GM18517 (cell line): ENCODE data around the gene IL1RAPL1.
A peak's percentile ranks its signal among the peaks of the same experiment; 100 is the strongest.
"Not testable (repeated sequence)": the region's sequence is repeated elsewhere in the genome, so short reads cannot be mapped to it uniquely, and the experiment has no call there.

Source experiments
- ATAC-seq: cut with Tn5 transposase; IDR thresholded peaks from one replicate; pipeline ENCODE4 v1.9.1; 2021; ENCODE audit warnings: mild to moderate bottlenecking, moderate library complexity; ENCODE audit not compliant: unreplicated experiment

The IL1RAPL1 gene

DNA sequence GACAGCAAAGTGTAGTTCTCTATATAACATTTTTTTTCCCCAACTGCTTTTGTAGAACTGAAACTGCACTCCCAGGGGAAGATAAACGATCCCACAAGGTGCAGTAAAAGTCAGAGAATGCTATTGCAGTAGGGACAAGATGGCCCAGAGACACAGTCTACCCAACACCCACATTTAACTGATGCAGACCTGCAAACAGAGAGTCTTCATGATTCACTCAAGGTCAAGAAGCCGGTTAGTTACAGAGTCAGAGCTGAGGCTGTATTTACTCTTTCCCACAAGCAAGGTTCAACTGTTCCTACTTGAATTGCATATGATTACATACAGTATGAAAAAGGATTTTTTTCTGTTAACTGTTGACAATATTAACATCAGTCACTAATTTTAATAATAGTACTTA, 654.6 kb downstream of the IL1RAPL1 start:
- no peak for ATAC-seq

- no peak for ATAC-seq
These were observed 655.6 kb downstream of the IL1RAPL1 start for GRCh38 chrX:29242856-29243255.

- ATAC-seq = no peak
These were observed 656.7 kb downstream of the IL1RAPL1 start for GRCh38 chrX:29243942-29244341.

DNA sequence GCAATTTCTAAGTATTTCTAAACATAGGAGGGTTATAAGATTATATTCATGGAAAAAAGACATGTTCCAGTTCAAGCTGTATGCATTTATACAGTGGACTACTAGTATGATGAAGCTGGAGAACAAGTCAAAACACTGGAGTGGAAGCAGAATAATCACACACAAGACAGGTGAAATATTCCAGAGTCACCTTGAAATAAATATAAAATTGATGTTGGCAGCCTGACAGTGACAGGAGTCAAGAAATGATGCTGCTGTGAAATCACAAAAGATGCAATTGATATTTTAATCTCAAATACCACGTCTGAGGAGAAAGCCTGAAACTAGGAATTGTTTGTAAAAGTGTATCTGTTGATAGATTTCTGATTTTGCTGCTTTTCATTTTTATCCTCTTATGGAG, 667.3 kb downstream of the IL1RAPL1 start:
- no peak for ATAC-seq

DNA sequence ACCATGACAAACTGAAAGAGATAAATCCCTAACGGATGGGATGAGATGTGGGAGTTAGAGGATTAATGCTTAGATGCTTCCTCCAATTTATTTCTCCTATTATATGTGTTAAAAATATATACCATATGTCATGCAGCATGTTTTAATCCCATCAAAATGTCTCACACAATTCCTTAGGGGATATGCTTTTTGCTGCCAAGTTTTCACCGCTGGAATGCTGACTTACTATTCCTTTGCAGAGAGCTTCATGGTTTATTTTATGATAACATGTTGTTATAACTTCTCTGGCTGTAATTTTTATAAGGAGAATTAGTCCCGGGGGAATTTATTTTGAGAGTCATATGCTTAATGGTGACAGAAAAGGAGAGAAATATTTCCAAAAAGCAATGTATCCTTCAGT, 670.3 kb downstream of the IL1RAPL1 start:
- no peak for ATAC-seq

DNA sequence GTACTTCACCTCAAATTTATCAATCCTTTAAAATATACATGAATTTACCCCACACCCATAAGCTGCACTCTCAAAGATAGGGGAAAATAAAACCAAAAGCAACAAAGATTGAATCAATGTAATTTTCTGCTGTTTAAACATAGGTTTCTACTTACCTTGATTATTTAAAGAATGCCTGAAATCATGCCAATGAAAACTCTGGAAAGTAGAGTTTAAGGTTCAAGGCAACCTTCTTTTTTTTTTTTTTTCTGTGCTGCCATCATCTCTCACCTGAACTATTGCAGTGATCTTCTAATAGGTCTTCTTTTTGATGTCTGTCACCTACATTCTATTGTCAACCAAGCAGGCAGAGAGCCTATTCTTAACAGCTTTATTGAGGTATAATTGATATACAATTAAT, 682.1 kb downstream of the IL1RAPL1 start:
- ATAC-seq = no peak

DNA sequence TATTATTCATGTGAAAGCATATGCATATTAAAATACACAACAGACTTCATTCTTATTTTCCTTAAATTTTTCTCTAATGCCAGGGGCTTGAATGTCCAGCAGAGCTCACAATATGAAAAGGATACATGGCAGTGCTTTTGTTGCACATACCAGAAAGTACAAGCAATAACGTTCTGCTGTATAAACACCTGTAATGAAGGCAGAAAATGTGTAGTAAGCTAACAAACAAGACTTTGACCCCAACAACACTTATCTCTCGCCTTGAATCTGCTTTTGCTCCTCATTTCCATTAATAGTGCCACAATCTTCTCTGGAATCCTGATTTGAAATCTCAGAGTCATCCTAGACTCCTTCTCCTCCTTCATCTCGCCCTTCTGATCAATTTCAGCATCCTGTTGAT, 687.3 kb downstream of the IL1RAPL1 start:
- no peak for ATAC-seq

DNA sequence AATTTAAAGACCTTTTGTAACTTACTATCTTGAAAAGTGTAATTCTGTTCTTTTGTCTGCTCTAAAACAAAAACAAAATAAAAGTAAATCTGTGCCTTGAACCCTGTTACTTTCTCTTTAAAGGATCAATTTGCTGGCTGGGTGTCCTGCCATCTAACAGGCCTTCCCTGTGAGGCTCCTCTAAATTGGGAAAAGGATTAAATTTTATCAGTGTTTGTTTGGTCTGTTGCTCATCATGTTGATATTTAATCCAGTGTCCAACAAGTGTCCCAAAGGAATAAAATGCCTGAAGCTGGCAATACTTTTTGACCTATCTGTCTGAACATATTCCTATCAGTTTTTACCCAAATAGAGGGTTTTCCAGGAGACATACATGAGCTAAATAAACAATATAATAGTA, 688.7 kb downstream of the IL1RAPL1 start:
- ATAC-seq = no peak

GRCh38 chrX:29281078-29281742, 694.0 kb downstream of the IL1RAPL1 start:
- no peak for ATAC-seq

DNA sequence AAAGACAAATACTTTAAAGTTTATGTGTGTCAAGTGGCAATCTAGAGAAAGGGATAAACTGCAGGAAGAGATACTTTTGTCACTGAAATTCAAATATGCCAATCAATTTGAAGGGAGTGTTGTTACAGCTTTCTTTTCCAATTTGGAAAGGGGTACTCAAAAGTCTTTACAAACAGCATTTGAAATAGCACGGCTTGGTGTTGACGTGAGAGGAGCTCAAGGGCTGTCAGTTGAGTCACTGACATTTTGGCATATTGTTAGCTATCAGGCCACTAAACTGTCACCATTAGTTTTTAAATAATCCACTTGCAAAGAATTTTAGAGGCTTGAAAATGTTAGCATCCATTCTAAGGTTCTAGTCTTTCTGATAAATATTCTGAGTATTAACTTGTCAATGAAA, 698.4 kb downstream of the IL1RAPL1 start:
- ATAC-seq = no peak

- no peak for ATAC-seq
These were observed 708.9 kb downstream of the IL1RAPL1 start for GRCh38 chrX:29295987-29296680.

- no peak for ATAC-seq
These were observed 710.0 kb downstream of the IL1RAPL1 start for GRCh38 chrX:29297171-29297800.

- no peak for ATAC-seq
These were observed 712.4 kb downstream of the IL1RAPL1 start for GRCh38 chrX:29299684-29300083.

DNA sequence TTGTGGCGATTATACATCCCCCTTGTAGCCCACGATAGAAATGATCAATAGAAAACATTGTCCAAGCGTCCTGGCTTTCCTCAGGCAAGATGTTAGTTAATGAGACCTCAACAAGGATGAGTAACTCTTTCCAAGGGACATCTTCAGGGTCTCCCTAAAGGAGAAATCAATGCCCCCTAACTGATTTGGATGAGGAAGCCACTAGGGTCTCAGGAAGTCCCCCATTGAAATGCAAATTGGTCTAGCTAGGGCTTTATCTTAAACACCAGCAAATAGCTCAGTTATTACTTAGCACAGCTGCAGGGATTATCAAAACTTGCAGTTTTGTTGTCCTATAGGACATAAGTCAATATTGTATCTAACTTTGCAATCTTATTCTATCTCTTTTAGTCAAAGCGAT, 721.5 kb downstream of the IL1RAPL1 start:
- ATAC-seq = no peak

DNA sequence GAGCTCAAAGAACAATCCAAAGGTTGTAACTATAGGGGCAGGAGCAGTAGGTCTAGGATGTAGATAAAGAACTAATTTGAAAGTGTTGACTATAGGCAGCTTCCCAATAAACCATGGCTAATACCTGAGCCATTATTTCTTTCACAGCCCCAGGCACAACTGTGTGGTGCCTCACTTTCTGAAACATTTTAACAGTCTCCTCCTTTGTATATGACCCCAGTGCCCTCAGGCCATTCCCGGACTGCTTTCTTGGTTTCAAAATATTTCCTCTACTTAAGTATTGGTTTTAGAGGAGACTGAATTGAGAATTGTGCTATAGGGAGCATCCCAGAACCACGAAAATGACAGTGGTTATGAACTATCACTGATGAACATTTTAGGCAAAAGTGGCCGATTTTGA, 728.7 kb downstream of the IL1RAPL1 start:
- ATAC-seq = no peak

DNA sequence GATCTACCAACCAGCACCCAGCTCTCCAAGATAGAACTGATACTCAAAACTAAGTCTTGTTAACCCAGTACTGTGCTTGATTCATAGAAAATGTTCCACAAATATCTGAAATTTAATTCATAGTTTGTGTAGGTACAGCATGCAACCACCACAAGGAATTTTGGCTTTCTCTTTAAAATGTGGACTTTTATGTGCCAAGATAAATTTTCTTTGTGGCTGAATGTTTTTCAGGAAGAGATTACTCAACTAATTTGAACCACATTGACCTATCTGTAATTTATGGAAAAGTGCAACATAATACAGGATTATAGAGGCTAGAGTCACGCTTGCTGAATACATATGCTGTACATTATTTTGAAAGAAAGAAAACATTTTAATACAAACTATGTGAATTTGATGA, 730.8 kb downstream of the IL1RAPL1 start:
- no peak for ATAC-seq

DNA sequence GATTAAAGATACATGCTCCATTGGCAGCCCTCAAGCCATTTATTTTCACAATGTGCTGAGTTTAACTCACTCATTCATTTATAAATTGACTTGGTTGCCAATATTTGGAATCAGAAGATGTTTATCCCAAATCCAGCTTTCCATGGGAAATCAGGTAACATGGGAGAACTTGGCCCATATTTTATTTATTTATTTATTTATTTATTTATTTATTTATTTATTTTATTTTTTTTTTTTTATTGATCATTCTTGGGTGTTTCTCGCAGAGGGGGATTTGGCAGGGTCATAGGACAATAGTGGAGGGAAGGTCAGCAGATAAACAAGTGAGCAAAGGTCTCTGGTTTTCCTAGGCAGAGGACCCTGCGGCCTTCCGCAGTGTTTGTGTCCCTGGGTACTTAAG, 745.2 kb downstream of the IL1RAPL1 start:
- not testable (repeated sequence) for ATAC-seq

GRCh38 chrX:29333091-29333490, 745.8 kb downstream of the IL1RAPL1 start:
- ATAC-seq = not testable (repeated sequence)

DNA sequence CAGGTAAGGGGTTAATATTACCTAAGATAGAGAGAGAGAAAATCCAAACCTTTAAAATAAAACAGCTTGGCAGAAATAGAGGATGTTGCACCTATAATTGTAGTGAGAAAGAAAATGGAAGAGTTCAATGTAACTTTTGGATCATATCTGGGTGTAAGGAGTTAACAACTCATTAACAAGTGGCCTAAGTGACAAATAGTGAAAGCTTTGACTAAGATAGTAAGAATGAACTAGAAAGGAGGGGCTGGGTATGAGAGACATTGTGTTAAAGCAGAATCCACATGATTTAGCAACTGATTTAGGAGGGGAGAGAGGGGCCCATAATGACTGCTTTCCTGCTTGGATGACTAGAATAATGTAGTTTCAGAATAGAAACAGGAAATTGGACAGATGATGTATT, 761.0 kb downstream of the IL1RAPL1 start:
- ATAC-seq = peak; percentile 71

DNA sequence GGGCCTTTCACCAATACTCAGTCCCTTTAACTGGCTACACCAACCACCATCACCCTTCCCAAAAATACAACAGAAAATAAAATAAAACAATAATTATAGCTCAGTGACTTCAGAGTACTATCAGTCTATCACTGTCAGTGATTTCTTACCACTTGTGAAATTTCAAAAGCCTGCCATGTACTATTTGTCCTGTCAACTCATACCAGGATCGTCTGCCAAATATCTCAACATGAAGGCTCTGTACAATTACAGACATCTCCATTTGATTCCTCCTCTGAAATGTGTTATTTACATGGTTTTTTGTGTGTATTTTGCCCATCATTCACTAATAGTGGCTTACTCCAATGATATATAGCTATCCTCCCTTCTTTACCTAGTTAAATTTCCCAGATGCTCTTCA, 772.0 kb downstream of the IL1RAPL1 start:
- ATAC-seq = no peak

DNA sequence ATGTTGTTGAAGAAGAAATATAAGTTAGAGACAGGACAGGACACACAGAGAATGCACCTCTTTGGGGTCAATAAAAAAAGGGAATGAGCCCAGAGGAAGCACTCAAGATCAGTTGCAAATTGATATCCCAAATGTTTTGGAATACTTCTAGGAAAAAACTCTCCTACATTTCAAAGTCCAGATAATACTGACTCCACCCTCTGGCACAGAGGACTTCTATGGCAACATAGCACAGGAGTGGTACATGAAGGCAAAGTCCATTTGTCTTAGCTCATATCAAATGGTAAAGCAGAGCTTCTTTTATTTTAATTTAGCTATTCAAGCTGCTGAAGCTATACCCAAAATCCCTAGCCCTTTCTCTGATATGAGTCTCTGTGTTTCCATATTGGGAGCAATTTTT, 787.5 kb downstream of the IL1RAPL1 start:
- ATAC-seq = not testable (repeated sequence)

GRCh38 chrX:29376584-29376983, 789.3 kb downstream of the IL1RAPL1 start:
- ATAC-seq = no peak
